Caco-2 (cell line): Measurements from ENCODE around the gene CFAP92. TPM values are rescaled to one million over a fixed set of nuclear protein-coding genes. Genes with fewer than 3 reads are reported as not detected.

Experiments
- BruUV-seq: library from RNA; stranded (reverse); fragments of 400-500 nt; replicated peaks from 2 replicates; lab custom pipeline; 2021; lab: Mats Ljungman, UMichigan
- CTCF ChIA-PET: fragments of 300-600 bp; sonication (Branson Sonifier 250); formaldehyde crosslinking; loops from one replicate; lab custom pipeline; 2022; ENCODE audit warnings: antibody characterized with exemption; lab: Charles Lee
- POLR2A ChIA-PET: fragments of 300-600 bp; sonication (Branson Sonifier 250); formaldehyde crosslinking; loops from one replicate; lab custom pipeline; 2022; ENCODE audit warnings: antibody characterized with exemption; lab: Charles Lee
- DNase-seq, 2 experiments: peaks; one replicate each; pipeline versions ENCODE4 v3.0.0 to v3.0.0-alpha.2; 2020 to 2022
- H3K27me3 ChIP-seq: replicated peaks from 2 replicates; pipeline ENCODE4 v1.6.0; 2011; ENCODE audit warnings: low read length; ENCODE audit not compliant: control insufficient read depth, insufficient read depth
- H3K36me3 ChIP-seq: 2 replicates; pipeline ENCODE4 v1.5.1; 2011; ENCODE audit warnings: low read length; ENCODE audit not compliant: control insufficient read depth, insufficient read depth
- H3K4me1 ChIP-seq: fragments of 250-450 bp; sonication (Bioruptor Pico); 2 replicates; pipeline ENCODE4 v1.5.1; 2020; ENCODE audit warnings: mild to moderate bottlenecking
- H3K4me3 ChIP-seq: 2 replicates; pipeline ENCODE4 v1.5.1; 2011; ENCODE audit warnings: low read depth, mild to moderate bottlenecking, control low read depth, low read length
- H3K9me3 ChIP-seq: fragments of 250-450 bp; sonication (Bioruptor Pico); 2 replicates; pipeline ENCODE4 v1.5.1; 2020; ENCODE audit warnings: mild to moderate bottlenecking, moderate library complexity
- H3K27ac Mint-ChIP-seq: one replicate; pipeline ENCODE4 v1.8.0; 2022; ENCODE audit warnings: mixed read lengths; ENCODE audit not compliant: unreplicated experiment
- H3K27me3 Mint-ChIP-seq: one replicate; pipeline ENCODE4 v1.8.0; 2022; ENCODE audit warnings: mixed read lengths; ENCODE audit not compliant: insufficient read depth, unreplicated experiment
- H3K36me3 Mint-ChIP-seq: one replicate; pipeline ENCODE4 v1.8.0; 2022; ENCODE audit warnings: mild to moderate bottlenecking, mixed read lengths; ENCODE audit not compliant: insufficient read depth, unreplicated experiment
- H3K4me1 Mint-ChIP-seq: one replicate; pipeline ENCODE4 v1.8.0; 2022; ENCODE audit warnings: low read depth, mixed read lengths; ENCODE audit not compliant: unreplicated experiment
- H3K4me3 Mint-ChIP-seq: one replicate; pipeline ENCODE4 v1.8.0; 2022; ENCODE audit warnings: mild to moderate bottlenecking, moderate library complexity, mixed read lengths; ENCODE audit not compliant: unreplicated experiment
- H3K9me3 Mint-ChIP-seq: one replicate; pipeline ENCODE4 v1.8.0; 2022; ENCODE audit warnings: mixed read lengths; ENCODE audit not compliant: unreplicated experiment
- intact Hi-C: fragments of 100-400 bp; cut with micrococcal nuclease; formaldehyde crosslinking; loops from one replicate; pipeline ENCODE4 v1.10.0; 2022; ENCODE audit not compliant: unreplicated experiment
- total RNA-seq: library from RNA; stranded (reverse); gene quantifications from 2 replicates; pipeline ENCODE4 v1.2.3, GENCODE V29; 2022
- TF ChIP-seq, protein P1 (sequence below), 2 experiments: fragments of 200-600 bp in 1 of 2; IDR thresholded peaks; 1 replicate in 1 of 2; 2 replicates in 1 of 2; pipeline versions ENCODE4 v1.5.1 to v1.8.0; 2011 to 2022; ENCODE audit warnings: antibody characterized with exemption in 1 of 2, control low read depth in 1 of 2, inconsistent platforms in 1 of 2, low read depth in 1 of 2, low read length in 1 of 2, mild to moderate bottlenecking in 1 of 2, moderate library complexity in 1 of 2; ENCODE audit not compliant: insufficient read depth in 1 of 2, severe bottlenecking in 1 of 2, unreplicated experiment in 1 of 2

CFAP92 gene
- total RNA-seq, 1 experiment from 2014 or later = 5.9 TPM

DNA sequence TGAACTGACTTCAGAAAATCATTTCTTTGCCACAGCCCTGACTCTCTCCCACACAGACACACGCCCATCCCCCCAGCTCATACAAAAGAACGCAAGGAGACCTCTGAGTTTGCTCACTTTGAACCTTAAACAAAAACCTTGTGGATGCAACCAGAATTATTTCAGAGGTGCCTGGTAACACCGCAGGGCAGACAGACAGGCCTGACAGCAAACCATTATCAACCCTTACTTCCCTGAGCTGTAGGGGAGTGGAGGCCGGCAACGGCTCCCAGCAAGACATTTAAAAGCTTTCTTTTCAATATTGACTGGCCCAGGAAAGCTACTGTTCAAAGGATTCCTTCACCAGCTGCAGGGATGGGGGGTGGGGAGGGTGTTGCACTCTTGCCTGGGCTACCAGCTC is 5.2 kb upstream of the CFAP92 start:
- Mint-ChIP-seq H3K27me3 (no peaks in the 10 kb centered on the region), H3K9me3 (no peaks in the 10 kb centered on the region), H3K4me3 (no peak overlapping the region), H3K36me3 (peaks cover 6% of the 10 kb centered on the region), H3K4me1 (peaks cover 13% of the 10 kb centered on the region), H3K27ac (no peak overlapping the region)
- TF ChIP-seq, protein P1, sequence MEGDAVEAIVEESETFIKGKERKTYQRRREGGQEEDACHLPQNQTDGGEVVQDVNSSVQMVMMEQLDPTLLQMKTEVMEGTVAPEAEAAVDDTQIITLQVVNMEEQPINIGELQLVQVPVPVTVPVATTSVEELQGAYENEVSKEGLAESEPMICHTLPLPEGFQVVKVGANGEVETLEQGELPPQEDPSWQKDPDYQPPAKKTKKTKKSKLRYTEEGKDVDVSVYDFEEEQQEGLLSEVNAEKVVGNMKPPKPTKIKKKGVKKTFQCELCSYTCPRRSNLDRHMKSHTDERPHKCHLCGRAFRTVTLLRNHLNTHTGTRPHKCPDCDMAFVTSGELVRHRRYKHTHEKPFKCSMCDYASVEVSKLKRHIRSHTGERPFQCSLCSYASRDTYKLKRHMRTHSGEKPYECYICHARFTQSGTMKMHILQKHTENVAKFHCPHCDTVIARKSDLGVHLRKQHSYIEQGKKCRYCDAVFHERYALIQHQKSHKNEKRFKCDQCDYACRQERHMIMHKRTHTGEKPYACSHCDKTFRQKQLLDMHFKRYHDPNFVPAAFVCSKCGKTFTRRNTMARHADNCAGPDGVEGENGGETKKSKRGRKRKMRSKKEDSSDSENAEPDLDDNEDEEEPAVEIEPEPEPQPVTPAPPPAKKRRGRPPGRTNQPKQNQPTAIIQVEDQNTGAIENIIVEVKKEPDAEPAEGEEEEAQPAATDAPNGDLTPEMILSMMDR (IDR thresholded peaks at IDR 0.05; ENCODE audit: insufficient read depth in 1 of 2, low read depth in 1 of 2, low read length in 1 of 2, severe bottlenecking in 1 of 2, unreplicated experiment in 1 of 2) = no peak
- peak in 1 of 2 experiments; percentile 53 for DNase-seq
- Histone ChIP-seq H3K9me3 (no peaks in the 10 kb centered on the region), H3K27me3 (no peaks in the 10 kb centered on the region), H3K36me3 (no peaks in the 10 kb centered on the region), H3K4me1 (no peaks in the 10 kb centered on the region), H3K4me3 (no peak overlapping the region)
- intact Hi-C loops = no loop called here
- ChIA-PET POLR2A (interaction anchor here (0.6 kb wide), 1 partner anchor 120 kb away, joined by 5 read pairs; no protein-coding TSS in a partner anchor), CTCF (interaction anchor here (0.7 to 1.8 kb wide), 5 partner anchors 13 to 55 kb away, joined by 3 to 10 read pairs (median 4); no protein-coding TSS in a partner anchor)
- no TSS peak for BruUV-seq

DNA sequence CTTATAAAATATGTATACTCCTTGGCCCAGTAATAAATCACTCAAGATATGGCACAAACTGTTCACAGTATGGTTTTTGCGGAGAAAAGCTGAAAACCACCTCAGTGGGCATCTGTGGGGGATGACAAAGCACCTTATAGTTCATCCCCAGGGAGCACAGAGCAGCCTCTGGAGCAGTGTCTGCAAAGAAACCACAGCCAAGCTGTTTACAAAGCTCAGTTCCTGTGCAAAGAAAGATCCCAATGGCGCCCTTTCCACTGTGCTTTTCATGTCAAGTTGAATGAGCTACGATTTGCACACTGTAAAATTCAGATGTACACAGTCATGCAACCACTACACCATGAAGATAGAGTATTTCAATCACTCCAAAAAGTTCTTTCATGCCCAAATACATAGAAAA is 4.7 kb upstream of the CFAP92 start:
- no peak overlapping the region for H3K27ac Mint-ChIP-seq
- TF ChIP-seq, protein P1 (IDR thresholded peaks at IDR 0.05; ENCODE audit: insufficient read depth in 1 of 2, low read depth in 1 of 2, low read length in 1 of 2, severe bottlenecking in 1 of 2, unreplicated experiment in 1 of 2) = no peak
- H3K4me1 ChIP-seq = peaks cover 2% of the 10 kb centered on the region; the same call in 1 of the 2 replicates
- CTCF ChIA-PET = interaction anchor here (0.5 to 1.8 kb wide), 6 partner anchors 12 to 95 kb away, joined by 3 to 10 read pairs (median 4); no protein-coding TSS in a partner anchor
- intact Hi-C loops = no loop called here
- no peaks in the 10 kb centered on the region for H3K36me3 ChIP-seq
- H3K4me1 Mint-ChIP-seq = peaks cover 13% of the 10 kb centered on the region
- POLR2A ChIA-PET = interaction anchor here (0.6 kb wide), 1 partner anchor 120 kb away, joined by 5 read pairs; no protein-coding TSS in a partner anchor
- DNase-seq = no peak
- BruUV-seq = no TSS peak
- no peaks in the 10 kb centered on the region for H3K9me3 Mint-ChIP-seq
- H3K27me3 Mint-ChIP-seq = no peaks in the 10 kb centered on the region
- H3K4me3 Mint-ChIP-seq = no peak overlapping the region
- H3K9me3 ChIP-seq = no peaks in the 10 kb centered on the region
- peaks cover 6% of the 10 kb centered on the region for H3K36me3 Mint-ChIP-seq
- no peak overlapping the region for H3K4me3 ChIP-seq
- no peaks in the 10 kb centered on the region for H3K27me3 ChIP-seq

DNA sequence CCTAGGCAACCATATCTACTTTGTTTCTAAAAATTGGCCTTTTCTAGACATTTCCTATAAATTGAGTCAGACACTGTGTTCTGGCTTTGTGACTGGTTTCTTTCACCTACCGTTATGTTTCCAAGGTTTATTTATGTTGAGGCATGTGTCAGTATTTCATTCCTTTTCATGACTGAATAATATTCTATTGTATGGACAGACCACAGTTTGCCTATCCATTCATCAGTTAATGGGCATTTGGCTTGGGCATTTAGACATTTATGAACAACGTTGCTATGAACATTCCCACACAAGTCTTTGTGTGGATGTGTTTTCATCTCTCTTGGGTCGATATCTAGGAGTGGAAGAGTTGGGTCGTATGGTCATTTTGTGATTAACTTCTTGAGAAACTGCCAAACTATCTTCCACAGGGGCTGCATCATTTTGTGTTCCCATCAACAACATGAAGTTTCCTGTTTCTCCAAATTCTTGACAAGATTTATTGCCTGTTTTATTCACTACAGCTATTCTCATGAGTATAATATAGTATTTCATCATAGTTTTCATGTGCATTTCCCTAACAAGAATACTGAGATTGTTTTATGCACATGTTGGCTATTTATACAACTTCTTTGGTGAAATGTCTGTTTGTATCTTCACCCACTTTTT is 3.7 kb upstream of the CFAP92 start:
- intact Hi-C loops = no loop called here
- no peaks in the 10 kb centered on the region for H3K27me3 ChIP-seq
- Mint-ChIP-seq H3K36me3 (no peaks in the 10 kb centered on the region), H3K4me1 (peaks cover 13% of the 10 kb centered on the region), H3K9me3 (no peaks in the 10 kb centered on the region), H3K27me3 (no peaks in the 10 kb centered on the region), H3K4me3 (no peak overlapping the region), H3K27ac (no peak overlapping the region)
- POLR2A ChIA-PET = no interaction called here
- TF ChIP-seq, protein P1 (IDR thresholded peaks at IDR 0.05; ENCODE audit: insufficient read depth in 1 of 2, low read depth in 1 of 2, low read length in 1 of 2, severe bottlenecking in 1 of 2, unreplicated experiment in 1 of 2) = no peak
- peaks cover 5% of the 10 kb centered on the region; the same call in 1 of the 2 replicates for H3K4me1 ChIP-seq
- no TSS peak for BruUV-seq
- DNase-seq = no peak
- H3K9me3 ChIP-seq = no peaks in the 10 kb centered on the region
- no peak overlapping the region for H3K4me3 ChIP-seq
- no peaks in the 10 kb centered on the region for H3K36me3 ChIP-seq
- CTCF ChIA-PET = interaction anchor here (1.8 kb wide), 1 partner anchor 27 kb away, joined by 10 read pairs; no protein-coding TSS in a partner anchor
